CD4-positive, alpha-beta T cell treated with Interleukin-12 subunit alpha and Interleukin-12 subunit beta, for 1 hour (primary cell): ENCODE measurements around the gene CD99.
"Not testable (repeated sequence)": the region's sequence is repeated elsewhere in the genome, so short reads cannot be mapped to it uniquely, and the experiment has no call there.

Source experiments
- DNase-seq: peaks from one replicate; pipeline ENCODE4 v3.0.0-alpha.2; 2020

The CD99 gene

DNA sequence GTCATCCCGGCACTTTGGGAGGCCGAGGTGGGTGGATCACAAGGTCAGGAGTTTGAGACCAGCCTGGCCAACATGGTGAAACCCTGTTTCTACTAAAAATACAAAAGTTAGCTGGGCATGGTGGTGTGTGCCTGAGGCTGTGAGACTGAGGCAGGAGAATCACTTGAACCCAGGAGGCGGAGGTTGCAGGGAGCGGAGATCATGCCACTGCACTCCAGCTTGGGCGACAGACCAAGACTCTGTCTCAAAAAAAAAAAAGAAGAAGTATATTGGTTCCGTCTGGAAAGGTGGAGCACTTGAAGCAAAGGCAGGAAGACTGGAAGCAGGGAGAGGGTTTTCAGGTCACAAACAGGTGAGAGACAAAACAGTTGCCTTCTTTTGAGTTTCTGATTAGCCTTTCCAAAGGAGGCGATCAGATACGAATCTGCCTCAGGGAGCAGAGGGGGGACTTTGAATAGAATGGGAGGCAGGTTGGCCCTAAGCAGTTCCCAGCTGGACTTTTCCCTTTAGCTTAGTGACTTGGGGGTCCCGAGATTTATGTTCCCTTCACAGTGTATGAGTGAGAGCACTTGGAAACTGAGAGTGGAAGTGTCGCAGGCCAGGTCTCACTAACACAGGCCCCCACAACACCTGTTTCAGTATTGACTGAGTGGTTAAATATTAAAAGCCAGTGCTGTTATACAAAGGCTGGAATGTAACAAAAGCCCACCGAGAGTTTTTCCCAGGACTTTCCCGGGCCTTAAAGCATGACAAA, 89.6 kb downstream of the CD99 start:
- DNase-seq: not testable (repeated sequence)

DNA sequence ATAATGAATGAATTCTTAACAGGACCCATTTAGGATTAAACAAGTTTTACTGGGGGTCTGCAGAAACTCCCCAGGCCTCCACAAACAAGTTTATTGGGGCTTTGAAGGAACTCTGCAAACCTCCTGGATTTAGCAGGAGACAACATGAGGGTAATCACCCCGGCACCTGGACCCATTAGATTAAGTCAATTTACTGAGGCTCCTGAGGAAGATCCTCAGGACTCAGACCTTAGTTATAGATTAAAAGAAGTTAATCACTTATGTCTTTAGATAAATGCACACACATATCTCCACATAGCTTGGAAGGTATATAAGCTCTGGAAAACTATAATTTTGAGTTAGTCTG, 90.1 kb downstream of the CD99 start:
- no peak for DNase-seq

DNA sequence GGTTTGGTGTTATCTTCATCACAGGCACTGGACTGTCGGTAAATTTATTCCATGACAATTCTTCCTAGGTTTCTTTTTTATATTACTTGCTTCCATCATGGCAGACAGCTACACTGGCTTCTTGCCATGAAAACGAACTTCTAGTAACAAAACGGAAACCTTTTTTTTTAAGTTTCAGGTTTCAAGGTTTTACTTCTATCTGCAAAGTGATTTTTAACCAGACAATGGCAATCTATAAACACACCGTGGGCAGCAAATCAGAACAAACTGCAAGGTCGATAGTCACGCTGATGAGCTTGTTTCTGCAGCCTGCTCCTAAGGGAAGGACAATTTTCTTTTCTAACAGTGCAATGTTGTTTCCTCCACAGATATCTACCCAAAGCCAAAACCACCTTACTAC, 90.6 kb downstream of the CD99 start:
- DNase-seq: no peak

DNA sequence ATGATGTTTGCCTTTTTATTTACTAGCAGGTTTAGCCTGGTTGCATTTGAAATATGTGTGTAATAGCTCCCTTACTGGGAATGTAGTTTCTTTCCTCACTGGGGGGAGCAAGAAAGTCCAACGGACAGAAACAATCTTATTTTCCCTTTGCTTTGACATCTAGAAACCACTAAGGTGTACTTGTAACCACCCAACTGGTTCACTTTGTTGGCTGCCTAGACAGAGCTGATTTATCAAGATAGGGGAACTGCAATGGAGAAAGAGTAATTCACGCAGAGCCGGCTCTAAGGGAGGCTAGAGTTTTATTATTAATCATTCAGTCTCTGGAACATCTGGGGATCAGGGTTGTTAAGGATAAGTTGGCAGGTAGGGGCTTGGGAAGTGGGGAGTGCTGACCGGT, 91.1 kb downstream of the CD99 start:
- no peak for DNase-seq

DNA sequence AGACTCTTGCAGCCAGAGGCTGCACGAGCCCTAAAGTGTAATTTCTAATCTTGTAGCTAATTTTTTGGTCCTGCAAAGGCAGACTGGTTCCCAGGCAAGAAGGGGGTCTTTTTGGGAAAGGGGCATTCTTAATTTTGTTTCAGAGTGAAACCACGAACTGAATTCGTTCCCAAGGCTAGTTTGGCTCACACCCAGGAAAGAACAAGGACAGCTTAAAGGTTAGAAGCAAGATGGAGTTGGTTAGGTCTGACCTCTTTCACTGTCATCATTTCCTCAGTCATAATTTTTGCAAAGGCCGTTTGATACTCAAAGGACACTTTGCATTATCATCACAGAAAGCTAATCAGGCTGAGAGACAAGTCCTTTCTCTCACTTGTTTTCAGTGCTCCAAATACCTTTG, 91.7 kb downstream of the CD99 start:
- DNase-seq: no peak

DNA sequence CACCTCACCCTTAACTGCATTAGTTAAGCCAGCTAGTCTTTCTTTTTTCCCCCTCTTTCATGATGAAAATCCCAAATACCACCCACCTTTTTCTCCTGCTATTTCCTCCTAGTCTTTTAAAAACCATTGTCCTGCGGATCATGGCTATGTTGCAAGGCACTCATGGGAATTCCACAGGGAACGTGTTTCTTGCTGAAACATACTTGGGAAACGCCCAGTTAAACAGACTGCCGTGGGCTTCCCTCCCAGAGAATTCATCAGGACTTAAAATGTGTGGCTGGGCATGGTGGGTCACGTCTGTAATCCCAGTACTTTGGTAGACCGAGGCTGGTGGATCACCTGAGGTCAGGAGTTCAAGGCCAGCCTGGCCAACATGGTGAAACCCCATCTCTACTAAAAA, 92.9 kb downstream of the CD99 start:
- DNase-seq: no peak

DNA sequence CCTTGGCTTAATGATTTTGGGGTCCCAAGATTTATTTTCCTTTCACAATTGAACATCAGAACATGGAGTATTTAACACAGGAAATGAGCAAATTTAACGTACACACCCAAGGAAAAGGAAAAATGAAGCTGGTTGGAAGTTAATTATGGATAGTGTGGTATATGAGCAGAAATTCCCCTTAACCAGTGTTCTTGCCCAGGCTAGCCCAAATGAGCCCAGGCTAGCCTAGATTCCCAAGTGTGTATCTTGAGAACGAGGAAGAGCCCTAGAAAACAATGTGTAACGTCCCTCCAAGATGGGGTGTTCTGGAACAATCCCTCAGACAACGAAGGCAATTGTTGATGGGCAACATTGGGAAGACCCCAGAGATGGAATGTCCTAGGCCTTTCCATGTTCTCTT, 94.4 kb downstream of the CD99 start:
- DNase-seq: no peak

DNA sequence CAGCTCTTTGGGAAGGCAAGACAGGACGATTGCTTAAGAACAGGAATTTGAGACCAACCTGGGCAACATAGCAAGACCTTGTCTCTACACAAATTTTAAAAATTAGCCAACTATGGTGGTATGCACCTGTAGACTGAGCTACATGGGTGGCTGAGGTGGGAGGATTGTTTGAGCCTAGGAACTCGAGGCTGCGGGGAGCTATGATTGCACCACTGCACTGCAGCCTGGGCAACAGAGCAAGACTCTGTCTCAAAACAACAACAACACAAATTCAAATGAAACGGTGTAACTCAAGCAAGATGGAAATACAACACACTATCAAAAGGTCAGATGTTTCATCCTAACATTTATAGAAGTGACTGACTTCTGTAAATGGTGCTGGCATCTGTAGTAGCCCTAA, 97.9 kb downstream of the CD99 start:
- DNase-seq: no peak

DNA sequence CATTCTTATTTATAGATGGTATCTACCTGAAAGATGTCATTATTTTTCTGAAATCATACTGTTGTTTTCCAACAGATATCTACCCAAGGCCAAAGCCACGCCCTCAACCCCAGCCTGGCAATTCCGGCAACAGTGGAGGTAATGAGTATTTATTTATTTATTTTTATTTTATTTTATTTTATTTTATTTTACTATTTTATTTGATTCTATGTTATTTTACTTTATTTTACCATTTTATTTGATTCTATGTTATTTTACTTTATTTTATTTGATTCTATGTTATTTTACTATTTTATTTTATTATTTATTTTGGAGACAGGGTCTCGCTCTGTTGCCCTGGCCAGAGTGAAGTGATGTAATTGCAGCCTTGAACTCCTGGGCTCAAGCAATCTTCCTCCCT, 98.5 kb downstream of the CD99 start:
- DNase-seq: no peak
